PFSK-1 (cell line): ENCODE data around the gene NANP.

Experiments
- FOXP2 ChIP-seq: optimal IDR thresholded peaks from 2 replicates; pipeline ENCODE3; 2011; ENCODE audit warnings: borderline replicate concordance, control low read depth, inconsistent platforms; ENCODE audit not compliant: insufficient read depth; ENCODE audit errors: extremely low read length, extremely low read depth
- POLR2AphosphoS5 ChIP-seq: IDR thresholded peaks from 2 replicates; pipeline ENCODE4 v1.6.1; 2012; ENCODE audit warnings: low read depth, mild to moderate bottlenecking, control low read depth, low read length, moderate library complexity
- SIN3A ChIP-seq: IDR thresholded peaks from 2 replicates; pipeline ENCODE4 v1.6.1; 2012; ENCODE audit warnings: mild to moderate bottlenecking, low read length, moderate library complexity, borderline replicate concordance; ENCODE audit not compliant: insufficient read depth
- TAF1 ChIP-seq: IDR thresholded peaks from 2 replicates; pipeline ENCODE4 v1.6.1; 2012; ENCODE audit warnings: low read length, control low read depth, borderline replicate concordance; ENCODE audit not compliant: insufficient read depth
- TF ChIP-seq, protein P1 (sequence below), 2 experiments: IDR thresholded peaks; 2 replicates each; pipeline versions ENCODE4 v1.6.1 to v1.8.0; 2011 to 2012; ENCODE audit warnings: low read depth in 2 of 2, low read length in 2 of 2, control low read depth in 1 of 2, inconsistent platforms in 1 of 2, mild to moderate bottlenecking in 1 of 2, moderate library complexity in 1 of 2; ENCODE audit not compliant: insufficient read depth in 1 of 2

The NANP gene

DNA sequence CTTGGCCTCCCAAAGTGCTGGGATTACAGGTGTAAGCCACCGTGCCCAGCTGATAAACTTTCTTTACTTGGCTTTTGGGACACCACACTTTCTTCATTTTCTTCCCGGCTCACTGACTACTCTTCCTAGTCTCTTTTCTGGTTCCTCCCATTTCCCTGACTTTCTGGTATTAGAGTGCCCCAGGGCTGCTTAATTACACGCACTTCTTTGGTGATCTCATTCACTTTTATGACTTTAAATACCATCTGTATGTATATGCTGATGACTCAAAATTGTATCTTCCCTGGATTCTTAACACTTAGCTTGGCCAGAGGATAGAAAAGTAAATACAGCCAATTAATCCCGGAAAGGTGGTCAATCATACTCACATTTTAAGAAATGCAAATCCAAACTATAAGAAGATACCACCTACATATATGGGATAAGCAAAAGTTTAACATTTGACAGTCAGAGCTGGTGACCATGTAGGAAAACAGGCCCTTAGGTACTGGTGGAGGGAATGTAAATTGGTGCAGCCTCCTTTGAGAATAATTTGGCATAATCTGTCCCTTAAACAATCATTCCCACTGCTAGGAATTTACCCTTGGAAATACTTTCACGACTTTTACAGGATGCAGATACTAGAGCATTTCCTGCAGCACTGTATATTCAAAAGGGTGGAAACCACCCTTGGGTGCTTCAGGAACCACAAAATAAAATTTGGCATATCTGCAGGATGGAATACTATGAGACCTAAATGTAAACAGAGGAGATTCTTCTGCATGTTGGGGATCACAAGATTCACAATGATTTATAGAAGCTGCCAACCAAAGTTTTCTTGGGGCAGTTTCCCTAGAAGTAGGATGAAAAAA is 9.4 kb upstream of the NANP start:
- TF ChIP-seq SIN3A (no peak), FOXP2 (no peak)

DNA sequence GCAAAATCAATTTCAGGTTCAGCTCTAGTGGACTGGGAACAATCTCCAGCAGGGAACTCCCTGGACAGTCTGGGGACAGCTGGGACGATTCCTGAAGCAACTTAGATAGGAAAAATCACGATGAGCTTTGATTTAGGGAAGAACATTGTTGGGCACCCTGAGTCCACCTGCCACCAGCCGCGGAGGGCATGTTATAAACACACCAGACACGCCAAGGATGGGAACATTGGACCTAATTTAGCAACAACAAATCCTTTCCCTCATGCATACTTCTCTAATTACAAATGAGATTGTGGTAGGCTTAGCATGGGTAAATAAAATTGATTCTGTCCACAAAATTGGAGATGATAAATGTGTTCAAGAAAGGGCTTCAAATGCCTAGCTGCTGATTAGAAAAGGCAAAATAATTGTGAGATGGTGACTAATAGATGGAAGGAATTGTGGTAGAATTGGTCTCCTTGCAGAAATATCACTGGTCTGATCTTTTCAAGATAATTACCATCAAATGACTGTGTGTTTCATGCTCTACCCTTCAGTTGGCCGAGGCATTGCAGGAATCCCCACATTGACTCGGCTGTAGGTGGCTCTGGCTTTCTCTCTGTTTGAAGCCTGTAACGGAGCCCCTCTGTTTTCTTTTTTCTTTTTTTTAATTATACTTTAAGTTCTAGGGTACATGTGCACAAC is 6.1 kb upstream of the NANP start:
- TF ChIP-seq SIN3A (no peak), FOXP2 (no peak), TAF1 (no peak), POLR2AphosphoS5 (no peak)
- TF ChIP-seq, protein P1, sequence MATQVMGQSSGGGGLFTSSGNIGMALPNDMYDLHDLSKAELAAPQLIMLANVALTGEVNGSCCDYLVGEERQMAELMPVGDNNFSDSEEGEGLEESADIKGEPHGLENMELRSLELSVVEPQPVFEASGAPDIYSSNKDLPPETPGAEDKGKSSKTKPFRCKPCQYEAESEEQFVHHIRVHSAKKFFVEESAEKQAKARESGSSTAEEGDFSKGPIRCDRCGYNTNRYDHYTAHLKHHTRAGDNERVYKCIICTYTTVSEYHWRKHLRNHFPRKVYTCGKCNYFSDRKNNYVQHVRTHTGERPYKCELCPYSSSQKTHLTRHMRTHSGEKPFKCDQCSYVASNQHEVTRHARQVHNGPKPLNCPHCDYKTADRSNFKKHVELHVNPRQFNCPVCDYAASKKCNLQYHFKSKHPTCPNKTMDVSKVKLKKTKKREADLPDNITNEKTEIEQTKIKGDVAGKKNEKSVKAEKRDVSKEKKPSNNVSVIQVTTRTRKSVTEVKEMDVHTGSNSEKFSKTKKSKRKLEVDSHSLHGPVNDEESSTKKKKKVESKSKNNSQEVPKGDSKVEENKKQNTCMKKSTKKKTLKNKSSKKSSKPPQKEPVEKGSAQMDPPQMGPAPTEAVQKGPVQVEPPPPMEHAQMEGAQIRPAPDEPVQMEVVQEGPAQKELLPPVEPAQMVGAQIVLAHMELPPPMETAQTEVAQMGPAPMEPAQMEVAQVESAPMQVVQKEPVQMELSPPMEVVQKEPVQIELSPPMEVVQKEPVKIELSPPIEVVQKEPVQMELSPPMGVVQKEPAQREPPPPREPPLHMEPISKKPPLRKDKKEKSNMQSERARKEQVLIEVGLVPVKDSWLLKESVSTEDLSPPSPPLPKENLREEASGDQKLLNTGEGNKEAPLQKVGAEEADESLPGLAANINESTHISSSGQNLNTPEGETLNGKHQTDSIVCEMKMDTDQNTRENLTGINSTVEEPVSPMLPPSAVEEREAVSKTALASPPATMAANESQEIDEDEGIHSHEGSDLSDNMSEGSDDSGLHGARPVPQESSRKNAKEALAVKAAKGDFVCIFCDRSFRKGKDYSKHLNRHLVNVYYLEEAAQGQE (IDR thresholded peaks at IDR 0.05; ENCODE audit: insufficient read depth in 1 of 2, low read depth in 2 of 2, low read length in 2 of 2), result no peak

DNA sequence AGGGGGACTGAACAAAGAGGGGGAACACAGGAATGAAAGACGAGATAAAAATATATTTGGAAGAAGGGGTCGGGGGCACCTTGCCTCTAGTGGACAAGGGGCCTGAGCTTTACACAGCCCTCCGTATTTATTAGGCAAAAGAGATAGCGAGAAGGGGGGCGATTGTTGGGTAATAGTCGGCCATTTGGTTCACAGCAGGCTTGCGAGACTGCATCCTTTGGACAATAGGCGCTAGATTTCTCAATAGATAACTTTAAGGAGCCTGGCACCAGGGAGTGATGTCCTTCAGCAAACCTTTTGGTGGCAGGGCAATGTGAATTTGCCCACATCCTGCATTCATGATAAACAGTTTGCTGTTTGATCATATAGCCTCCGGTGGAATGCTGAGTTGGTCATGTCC is 3.0 kb upstream of the NANP start:
- TF ChIP-seq FOXP2 (no peak), SIN3A (no peak), POLR2AphosphoS5 (no peak), TAF1 (no peak)
- TF ChIP-seq, protein P1 (IDR thresholded peaks at IDR 0.05; ENCODE audit: insufficient read depth in 1 of 2, low read depth in 2 of 2, low read length in 2 of 2), result no peak

DNA sequence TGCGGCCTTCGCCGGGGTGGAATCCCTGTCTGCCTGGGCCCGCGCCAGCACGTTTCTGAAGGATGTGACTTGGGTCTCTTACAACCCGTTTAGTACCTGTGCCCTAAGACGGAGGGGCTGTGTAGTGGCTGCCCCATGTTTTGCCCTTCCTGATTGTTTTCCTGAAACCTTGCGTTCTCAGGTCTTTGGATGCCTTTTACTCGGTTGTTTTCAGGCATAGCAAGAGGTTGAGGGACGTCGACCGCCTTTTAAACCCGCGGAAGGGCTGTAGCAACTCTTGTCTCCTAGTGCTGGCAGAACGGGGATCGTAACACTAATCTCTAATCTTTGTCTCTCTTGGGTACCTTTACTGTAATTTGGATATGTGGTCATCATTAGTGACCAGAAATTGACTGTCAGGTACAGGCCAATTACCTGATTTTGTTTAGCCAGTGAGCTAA is 706 bp upstream of the NANP start:
- TF ChIP-seq POLR2AphosphoS5 (no peak), SIN3A (no peak), FOXP2 (no peak), TAF1 (no peak)
- TF ChIP-seq, protein P1 (IDR thresholded peaks at IDR 0.05; ENCODE audit: insufficient read depth in 1 of 2, low read depth in 2 of 2, low read length in 2 of 2), result no peak

DNA sequence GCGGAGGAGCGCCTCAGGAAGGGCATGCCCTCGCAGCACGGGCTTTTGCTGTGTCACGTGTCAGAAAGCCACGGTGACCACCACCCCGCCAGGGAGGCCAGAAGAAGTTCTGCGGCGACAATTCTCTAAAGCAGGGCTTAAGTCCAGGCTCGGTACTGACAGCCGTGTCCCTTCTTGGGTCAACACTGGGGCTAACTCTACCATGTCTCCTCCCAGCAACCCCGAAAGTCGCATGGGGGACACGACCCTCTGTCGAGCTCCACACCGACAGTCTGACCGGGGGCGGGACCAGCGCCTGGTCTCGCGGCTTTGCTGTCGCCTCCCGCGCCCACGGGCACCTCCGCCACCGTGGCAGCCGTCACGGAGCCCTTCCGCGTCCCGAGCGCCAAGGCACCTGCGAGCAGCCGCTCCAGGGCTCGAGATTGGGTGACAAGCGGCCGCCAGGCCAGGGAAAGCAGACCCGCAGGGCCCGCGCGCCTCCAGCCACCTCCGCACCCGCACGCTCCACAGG is 534 bp downstream of the NANP start:
- no peak for TF ChIP-seq TAF1
- no peak for TF ChIP-seq SIN3A
- no peak for TF ChIP-seq FOXP2
- TF ChIP-seq POLR2AphosphoS5, result no peak
- TF ChIP-seq, protein P1 (IDR thresholded peaks at IDR 0.05; ENCODE audit: insufficient read depth in 1 of 2, low read depth in 2 of 2, low read length in 2 of 2), result no peak
